ENCODE data around the gene CACNB4. TPM values are rescaled to one million over a fixed set of nuclear protein-coding genes. Genes with fewer than 3 reads are reported as not detected.

Gene CACNB4
- total and polyA plus RNA-seq, 9 of the 15 experiments (the other 6 are each of a cell fraction or from before 2014, with no cell fraction given) = 0.01 to 0.20 (median 0.04) TPM; not detected in 1

- TF ChIP-seq NR0B1 (IDR thresholded peaks at IDR 0.05; ENCODE audit: partially characterized antibody) = no peak
- TF ChIP-seq ZBTB7A (IDR thresholded peaks at IDR 0.05; ENCODE audit: borderline replicate concordance, control insufficient read depth, low read depth, low read length) = no peak
- TF ChIP-seq POU5F1 (IDR thresholded peaks at IDR 0.05; ENCODE audit: borderline replicate concordance, low read depth, low read length, partially characterized antibody) = no peak
Observed at GRCh38 chr2:151919786-151920185, 179.1 kb downstream of the CACNB4 start (continued).

- Histone ChIP-seq H3K9me3 (replicated peaks; ENCODE audit: control insufficient read depth, insufficient read depth, low read depth, low read length) (no peaks in the 10 kb centered on the region), H3K27me3 (ENCODE audit: control insufficient read depth in 2 of 2, insufficient read depth in 2 of 2, low read length in 2 of 2) (peaks cover 2 to 15% of the 10 kb centered on the region in 2 experiments; a peak in 2 of 5 replicates), H3K4me3 (no peak overlapping the region), H4K20me1 (replicated peaks; ENCODE audit: control insufficient read depth, insufficient read depth, low read length) (no peaks in the 10 kb centered on the region), H3K9me1 (ENCODE audit: control insufficient read depth, insufficient read depth, low read length) (no peaks in the 10 kb centered on the region), H3K36me3 (ENCODE audit: control insufficient read depth, insufficient read depth, low read length) (no peaks in the 10 kb centered on the region), H3K9ac (ENCODE audit: insufficient read depth in 1 of 2, low read depth in 2 of 2, low read length in 2 of 2) (no peak overlapping the region), H2AFZ (ENCODE audit: low read depth, low read length) (no peak overlapping the region), H3K4me1 (replicated peaks in 1 of 2; ENCODE audit: control insufficient read depth in 2 of 2, insufficient read depth in 2 of 2, low read length in 2 of 2) (peaks cover 0 to 3% of the 10 kb centered on the region in 2 experiments; a peak in 3 of 5 replicates), H3K4me2 (ENCODE audit: insufficient read depth, low read length) (no peak overlapping the region), H3K27ac (ENCODE audit: extremely low read depth, low read depth, low read length) (no peak overlapping the region), H3K79me2 (ENCODE audit: control insufficient read depth, insufficient read depth, low read length) (no peaks in the 10 kb centered on the region)
- no peak for FAIRE-seq
- no TSS peak for BruUV-seq (replicated peaks)
- intact Hi-C loops (cut with micrococcal nuclease) = no loop called here
- ChIA-PET CTCF (ENCODE audit: low intra/inter-chr PET ratio) (no interaction called here), POLR2A (no interaction called here)
- in situ Hi-C loops (cut with MboI) = no loop called here
- no peak for DNase-seq (ENCODE audit: extremely low read depth in 1 of 4, low spot score in 3 of 4)
- no peak for TF ChIP-seq GATAD2A (IDR thresholded peaks at IDR 0.05)
- no peak for TF ChIP-seq POU5F1 (IDR thresholded peaks at IDR 0.05; ENCODE audit: borderline replicate concordance, low read depth, low read length, partially characterized antibody)
- no peak for TF ChIP-seq THAP12 (CRISPR knock-in tag; IDR thresholded peaks at IDR 0.05)
- ATAC-seq = no peak
- WGBS (ENCODE audit: insufficient coverage, low coverage, missing lambda C conversion rate) = 9% methylated on average over 2 of the region's 2 CpGs
Observed at GRCh38 chr2:151918308-151918707, 180.5 kb downstream of the CACNB4 start.

All from K562 (cell line).